Measurements from ENCODE around the gene ZNF710.

GRCh38 chr15:90075420-90076289, 74.5 kb downstream of the ZNF710 start:
- no peak for TF ChIP-seq CTCF (IDR thresholded peaks at IDR 0.05)
- TF ChIP-seq POLR2A (IDR thresholded peaks at IDR 0.05): no peak
